NCI-H82 (cell line): ENCODE results near the gene TDRKH.

ENCODE experiments used
- DNase-seq: peaks from one replicate; lab custom pipeline; 2025; lab: John Stamatoyannopoulos, UW

TDRKH gene

DNA sequence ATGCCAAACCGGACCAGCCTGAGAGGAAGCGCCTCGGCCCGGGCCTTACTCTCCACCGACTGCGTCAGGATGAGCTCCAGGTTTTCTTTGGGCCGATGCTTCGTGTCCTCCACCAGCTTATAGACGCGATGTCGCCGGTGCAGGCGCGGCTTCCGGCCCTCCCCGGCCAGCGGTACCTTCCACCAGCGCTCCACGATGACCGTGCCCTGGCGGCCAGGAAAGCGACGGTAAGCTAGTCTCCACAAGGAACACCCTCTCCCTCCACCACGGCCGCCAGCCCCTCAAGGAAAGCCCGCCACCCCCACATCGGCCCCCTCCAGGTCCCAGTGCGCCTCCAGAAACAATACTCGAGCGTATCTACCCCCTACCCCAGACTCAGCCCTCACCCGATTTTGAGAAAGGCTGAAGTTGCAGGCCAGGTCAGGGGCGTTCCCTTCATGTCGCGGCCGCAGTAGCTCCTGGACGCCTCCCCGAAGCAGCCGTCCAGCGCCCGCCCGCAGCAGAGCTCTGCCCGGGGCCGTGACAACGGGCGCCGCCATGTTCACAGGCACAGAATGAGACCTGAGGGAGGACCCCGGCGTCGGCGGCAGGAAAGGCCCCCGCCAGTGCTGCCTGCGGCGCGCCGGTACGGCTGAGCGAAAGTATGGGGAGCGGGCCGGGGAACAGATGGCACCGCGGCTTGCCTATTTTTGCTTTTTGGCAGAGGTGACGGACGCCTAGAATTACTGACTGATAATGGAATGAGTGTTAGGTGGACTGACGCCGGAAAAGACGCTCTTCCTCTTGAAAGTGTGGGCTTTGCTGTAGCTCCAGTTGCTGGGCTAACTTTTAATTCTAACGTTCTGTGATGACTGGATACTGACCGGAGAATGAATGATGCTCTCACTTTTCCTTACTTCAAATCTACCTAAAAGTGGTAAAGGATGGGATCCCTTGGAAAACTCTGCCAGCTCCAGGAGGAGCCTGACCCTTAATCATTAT lies 27.1 kb downstream of the TDRKH start, which contains the start of gene MRPL9:
TSS of gene MRPL9 (minus strand) at position 556 of the 981 bp plus-strand sequence. CDS start at position 539, 17 bp downstream.
- peak; percentile 95 for DNase-seq

DNA sequence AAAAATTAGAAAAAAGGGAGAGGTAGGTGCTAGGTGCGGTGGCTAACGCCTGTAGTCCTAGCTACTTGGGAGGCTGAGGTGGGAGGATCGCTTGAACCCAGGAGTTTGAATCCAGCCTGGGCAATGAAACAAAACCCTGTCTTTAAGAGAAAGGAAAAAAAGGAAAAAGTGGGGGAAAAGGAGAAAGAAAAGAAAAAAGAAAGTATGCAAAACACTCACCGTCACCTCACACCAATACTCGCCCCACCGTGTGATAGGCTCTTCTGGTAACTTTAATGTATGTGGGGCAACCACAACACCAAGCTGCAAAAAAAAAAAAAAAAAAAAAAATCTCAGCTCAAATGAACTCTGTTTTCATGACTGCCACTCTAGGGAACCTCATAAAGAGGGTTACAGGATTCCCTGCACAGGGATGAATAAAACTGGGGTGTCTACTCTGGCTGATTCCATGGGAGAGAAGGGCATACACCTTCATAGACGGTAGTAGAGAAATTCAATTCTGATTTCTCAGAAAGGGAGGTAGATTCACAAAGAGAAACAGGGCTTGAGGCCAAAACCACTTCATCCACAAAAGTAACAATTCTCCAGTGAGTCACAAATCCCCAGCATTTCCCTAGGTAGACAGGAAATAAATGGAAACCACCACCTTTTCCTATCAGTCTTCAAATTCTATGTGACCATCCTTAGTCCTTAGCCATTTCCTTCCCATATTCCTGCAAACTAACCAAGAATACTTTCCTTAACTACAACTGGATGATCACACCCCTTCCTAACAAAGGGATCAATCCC lies 29.5 kb downstream of the TDRKH start:
- DNase-seq: no peak

GRCh38 chr1:151759241-151759640 lies 31.1 kb downstream of the TDRKH start:
- no peak for DNase-seq

GRCh38 chr1:151756291-151756690 lies 34.0 kb downstream of the TDRKH start:
- no peak for DNase-seq

GRCh38 chr1:151741516-151741915 lies 48.8 kb downstream of the TDRKH start:
- no peak for DNase-seq

- no peak for DNase-seq
Measured at GRCh38 chr1:151739590-151740355, 50.5 kb downstream of the TDRKH start.

DNA sequence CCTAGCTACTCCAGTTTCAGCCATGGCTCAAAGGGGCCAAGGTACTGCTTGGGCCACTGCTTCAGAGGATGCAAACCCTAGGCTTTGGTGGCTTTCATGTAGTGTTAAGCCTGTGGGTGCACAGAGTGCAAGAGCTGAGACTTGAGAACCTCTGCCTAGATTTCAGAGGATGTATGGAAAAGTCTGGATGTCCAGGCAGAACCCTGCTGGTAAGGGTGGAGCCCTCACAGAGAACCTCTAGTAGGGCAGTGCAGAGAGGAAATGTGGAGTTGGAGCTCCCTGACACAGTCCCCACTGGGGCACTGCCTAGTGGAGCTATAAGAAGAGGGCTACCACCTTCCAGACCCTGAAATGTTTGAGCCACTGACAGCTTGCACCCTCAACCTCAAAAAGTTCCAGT lies 52.8 kb downstream of the TDRKH start:
- DNase-seq: no peak

GRCh38 chr1:151737026-151737425 lies 53.3 kb downstream of the TDRKH start:
- no peak for DNase-seq

DNA sequence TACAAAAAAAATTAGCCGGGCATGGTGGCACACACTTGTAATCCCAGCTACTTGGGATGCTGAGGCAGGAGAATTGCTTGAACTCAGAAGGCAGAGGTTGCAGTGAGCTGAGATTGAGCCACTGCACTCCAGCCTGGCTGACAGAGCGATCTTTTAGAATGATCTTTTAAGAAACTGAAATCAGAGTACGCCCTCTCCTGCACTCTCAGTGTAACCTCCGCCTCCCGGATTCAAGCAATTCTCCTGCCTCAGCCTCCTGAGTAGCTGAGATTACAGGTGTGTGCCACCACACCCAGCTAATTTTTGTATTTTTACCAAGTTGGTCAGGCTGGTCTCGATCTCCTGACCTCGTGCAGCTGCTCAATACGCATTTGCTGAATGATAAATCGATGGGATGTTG lies 56.3 kb downstream of the TDRKH start:
- DNase-seq: peak; percentile 37

DNA sequence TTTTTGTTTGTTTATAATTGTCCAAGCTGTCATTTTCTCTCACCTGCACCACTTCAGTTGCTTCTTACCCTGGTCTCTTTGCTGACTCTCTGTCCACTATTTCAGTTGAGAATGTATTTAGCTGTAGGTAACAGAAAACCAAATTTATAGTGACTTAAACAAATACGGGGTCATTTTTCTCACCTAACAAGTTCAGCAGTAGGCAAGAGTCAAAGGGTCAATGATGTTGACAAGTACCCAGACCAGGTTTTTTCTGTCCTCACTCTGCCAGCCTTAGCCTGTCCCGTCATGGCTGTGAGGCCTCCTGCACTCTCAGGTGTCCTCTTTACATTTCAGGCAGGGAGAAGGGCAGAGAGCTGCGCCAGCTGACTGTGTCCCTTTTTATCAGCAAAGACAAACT lies 57.2 kb downstream of the TDRKH start:
- DNase-seq: no peak

DNA sequence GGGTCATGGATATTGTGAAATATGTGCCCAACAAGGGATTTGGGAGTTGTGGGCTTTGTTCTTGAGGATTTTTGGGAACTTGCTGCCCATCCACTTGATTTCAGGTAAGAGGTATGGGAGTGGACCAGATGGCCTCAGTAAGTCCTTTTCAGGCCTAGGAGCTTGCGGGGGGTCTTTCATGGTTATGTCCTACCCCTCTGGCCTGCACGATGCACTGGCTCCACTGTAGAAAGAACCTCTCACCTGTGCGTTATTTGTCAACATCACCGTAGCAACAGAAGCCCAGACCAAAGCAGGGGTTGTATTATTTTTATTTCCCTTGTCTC lies 60.4 kb downstream of the TDRKH start:
- DNase-seq: no peak

DNA sequence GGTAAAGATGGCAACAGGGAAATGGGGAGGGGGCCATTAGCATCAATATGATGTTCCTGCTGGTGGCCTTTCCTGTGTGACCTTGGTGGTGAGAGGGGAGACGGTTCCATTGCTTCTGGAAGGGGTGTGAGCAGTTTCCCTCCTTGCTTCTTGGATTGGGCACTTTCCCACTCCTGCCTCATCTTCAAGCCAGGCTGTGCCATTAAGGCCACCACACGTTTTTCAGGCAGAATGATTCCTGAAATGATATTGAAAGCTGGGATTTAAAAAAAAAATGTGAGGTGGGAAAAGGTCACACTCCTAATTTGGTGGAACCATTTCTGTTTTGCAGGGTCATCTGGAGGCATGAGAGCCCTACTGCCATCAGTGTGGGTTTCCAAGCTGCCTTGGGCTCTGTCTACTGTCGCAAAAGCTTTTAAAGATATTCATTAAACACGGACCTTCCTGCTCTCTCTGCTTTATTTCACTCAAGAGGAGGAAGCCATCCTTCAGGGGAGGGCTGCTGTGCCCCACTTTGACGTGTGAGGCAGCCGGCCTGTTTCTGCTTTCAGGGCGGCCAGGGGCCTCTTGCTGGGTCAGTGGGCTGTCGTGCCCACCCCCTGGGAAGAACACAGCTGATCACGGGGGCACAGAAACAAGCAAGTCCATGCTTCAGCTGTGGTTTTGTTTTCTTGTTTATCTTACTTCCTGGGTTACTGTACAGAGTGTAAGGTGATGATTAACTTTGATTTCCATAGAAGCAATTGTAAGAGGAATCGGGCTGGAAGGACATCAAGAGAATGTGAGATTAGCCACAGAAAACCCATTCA lies 60.9 kb downstream of the TDRKH start:
- DNase-seq: no peak

DNA sequence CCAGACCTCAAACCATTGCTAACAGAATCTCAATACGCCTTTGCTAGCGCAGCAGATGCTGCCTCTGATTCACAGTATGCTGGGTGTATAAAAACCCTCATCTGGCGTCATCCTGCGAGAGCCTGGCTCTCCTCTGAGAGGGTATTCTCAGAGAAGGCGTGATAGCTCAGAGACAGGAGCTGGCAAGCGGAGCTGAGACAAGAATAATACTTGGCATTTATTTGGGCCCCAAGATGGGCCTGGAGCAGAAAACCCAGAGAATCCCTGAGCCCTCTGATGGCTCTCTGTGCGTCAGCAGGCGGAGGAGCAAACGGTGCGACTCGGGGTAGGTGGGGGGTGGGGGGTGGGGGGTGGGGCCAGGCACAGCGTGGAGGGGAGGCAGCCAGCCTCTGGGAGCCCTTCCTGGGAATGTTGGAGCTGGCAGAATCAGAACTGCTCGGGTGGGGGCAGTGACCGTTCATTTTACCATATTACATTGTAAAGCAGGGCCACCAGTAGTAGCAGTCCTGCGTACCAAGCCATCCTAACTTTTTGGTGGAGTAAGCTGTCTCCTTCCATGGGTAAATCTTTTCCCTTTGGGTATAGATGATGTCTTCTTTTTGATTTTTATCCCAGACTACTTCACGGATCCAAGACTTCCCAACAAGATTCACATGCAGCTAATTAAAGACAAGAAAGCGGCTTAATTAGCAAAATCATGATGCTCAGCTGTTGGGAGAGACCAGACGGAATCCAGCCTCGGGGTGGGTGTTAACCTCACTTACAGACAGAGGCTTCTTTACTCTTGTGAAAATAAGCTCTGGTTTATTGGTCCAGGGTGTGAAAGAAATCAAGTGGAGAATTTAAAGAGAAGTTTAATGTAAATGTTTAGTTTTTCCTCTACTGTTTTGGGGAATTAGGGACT lies 61.9 kb downstream of the TDRKH start:
- DNase-seq: peak; percentile 75

- DNase-seq: no peak
Measured at GRCh38 chr1:151723726-151724370, 66.5 kb downstream of the TDRKH start.
